ES-I3 (cell line): ENCODE measurements around the gene AGBL5.

Source experiments
- H3K36me3 ChIP-seq: 2 replicates; pipeline ENCODE4 v1.6.1; 2013; ENCODE audit warnings: mild to moderate bottlenecking, low read length, control low read depth, moderate library complexity; ENCODE audit not compliant: insufficient read depth
- H3K4me1 ChIP-seq: 2 replicates; pipeline ENCODE4 v1.6.1; 2013; ENCODE audit warnings: mild to moderate bottlenecking, control low read depth, low read length; ENCODE audit not compliant: insufficient read depth
- H3K9ac ChIP-seq: 2 replicates; pipeline ENCODE4 v1.6.1; 2013; ENCODE audit warnings: low read depth, mild to moderate bottlenecking, low read length, moderate library complexity
- H3K9me3 ChIP-seq: 2 replicates; pipeline ENCODE4 v1.6.1; 2013; ENCODE audit warnings: mild to moderate bottlenecking, low read length, moderate library complexity; ENCODE audit not compliant: control insufficient read depth, insufficient read depth

Gene AGBL5

DNA sequence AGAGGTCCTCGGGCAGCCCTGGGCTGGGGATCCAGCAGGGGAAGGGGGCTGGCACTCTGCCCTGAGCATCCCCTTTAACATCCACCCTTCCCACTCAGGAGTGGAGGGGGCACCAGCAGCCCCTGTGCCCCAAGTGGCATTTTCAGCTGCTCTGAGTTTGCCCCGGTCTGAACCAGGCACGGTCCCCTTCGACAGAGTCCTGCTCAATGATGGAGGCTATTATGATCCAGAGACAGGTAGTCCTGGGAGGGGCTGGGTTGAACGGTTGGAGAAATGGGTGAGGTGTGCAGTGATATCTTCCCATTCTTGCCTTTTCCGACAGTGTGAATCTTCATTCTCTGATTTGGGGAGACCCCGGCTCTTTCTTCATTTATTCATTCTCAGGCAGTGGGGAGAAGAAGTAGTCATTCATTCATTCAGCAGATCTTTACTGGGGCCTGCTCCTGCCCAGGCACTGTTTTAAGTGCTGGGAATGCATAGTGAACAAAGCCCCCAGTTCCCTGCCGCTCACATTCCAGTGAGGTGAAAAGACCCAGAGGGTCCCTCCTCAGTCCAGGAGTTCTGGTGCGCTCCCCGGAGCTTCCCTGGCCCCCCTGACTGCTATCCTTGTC lies 33.7 kb downstream of the AGBL5 start:
- Histone ChIP-seq H3K9me3 (no peaks in the 10 kb centered on the region), H3K36me3 (no peaks in the 10 kb centered on the region), H3K4me1 (peaks cover 4% of the 10 kb centered on the region; the same call in 1 of the 2 replicates), H3K9ac (peak overlapping the region; percentile 85)

DNA sequence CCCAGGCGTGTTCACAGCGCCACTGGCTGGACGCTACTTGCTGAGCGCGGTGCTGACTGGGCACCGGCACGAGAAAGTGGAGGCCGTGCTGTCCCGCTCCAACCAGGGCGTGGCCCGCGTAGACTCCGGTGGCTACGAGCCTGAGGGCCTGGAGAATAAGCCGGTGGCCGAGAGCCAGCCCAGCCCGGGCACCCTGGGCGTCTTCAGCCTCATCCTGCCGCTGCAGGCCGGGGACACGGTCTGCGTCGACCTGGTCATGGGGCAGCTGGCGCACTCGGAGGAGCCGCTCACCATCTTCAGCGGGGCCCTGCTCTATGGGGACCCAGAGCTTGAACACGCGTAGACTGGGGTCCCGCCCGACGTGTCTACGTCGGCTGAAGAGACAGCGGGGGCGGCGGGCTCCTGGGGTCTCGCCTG lies 34.2 kb downstream of the AGBL5 start:
- Histone ChIP-seq H3K9ac (peak overlapping the region; percentile 85), H3K36me3 (no peaks in the 10 kb centered on the region)

DNA sequence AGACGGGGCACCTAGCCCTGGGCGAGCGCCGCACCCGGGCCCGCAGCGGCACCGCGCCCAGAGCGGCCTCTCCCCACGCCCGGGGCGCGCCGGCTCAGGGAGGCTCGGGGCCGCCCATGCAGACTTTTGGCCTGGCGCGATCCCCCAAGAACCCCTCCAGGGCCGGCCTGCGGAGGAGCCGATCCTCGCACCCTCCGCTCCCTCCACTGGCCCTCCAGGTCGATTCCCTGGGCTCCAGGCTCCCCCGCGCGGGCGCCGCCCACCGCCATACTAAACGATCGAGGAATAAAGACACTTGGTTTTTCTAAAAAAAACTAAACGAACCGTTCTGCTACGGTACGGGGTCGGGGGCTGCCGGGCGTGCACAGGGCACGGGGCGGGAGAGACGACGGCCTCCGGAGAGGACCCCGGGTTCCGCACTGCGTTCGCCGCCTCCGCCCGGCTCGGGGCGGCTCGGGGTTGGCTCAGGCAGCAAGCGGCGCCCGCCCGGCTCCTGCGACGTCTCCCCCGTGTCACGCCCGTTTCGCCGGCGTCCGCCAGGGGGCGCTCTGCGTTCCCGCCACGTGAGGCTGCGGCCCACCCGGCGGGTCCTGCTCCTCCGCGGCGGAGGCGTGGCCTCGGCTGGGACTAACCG lies 34.7 kb downstream of the AGBL5 start:
- Histone ChIP-seq H3K9ac (peak overlapping the region; percentile 85), H3K4me1 (peaks cover 4% of the 10 kb centered on the region; the same call in 1 of the 2 replicates), H3K36me3 (no peaks in the 10 kb centered on the region), H3K9me3 (no peaks in the 10 kb centered on the region)

More for the DNA sequence above, 34.2 kb downstream of the AGBL5 start:
- Histone ChIP-seq H3K4me1 (peaks cover 4% of the 10 kb centered on the region; the same call in 1 of the 2 replicates), H3K9me3 (no peaks in the 10 kb centered on the region)

DNA sequence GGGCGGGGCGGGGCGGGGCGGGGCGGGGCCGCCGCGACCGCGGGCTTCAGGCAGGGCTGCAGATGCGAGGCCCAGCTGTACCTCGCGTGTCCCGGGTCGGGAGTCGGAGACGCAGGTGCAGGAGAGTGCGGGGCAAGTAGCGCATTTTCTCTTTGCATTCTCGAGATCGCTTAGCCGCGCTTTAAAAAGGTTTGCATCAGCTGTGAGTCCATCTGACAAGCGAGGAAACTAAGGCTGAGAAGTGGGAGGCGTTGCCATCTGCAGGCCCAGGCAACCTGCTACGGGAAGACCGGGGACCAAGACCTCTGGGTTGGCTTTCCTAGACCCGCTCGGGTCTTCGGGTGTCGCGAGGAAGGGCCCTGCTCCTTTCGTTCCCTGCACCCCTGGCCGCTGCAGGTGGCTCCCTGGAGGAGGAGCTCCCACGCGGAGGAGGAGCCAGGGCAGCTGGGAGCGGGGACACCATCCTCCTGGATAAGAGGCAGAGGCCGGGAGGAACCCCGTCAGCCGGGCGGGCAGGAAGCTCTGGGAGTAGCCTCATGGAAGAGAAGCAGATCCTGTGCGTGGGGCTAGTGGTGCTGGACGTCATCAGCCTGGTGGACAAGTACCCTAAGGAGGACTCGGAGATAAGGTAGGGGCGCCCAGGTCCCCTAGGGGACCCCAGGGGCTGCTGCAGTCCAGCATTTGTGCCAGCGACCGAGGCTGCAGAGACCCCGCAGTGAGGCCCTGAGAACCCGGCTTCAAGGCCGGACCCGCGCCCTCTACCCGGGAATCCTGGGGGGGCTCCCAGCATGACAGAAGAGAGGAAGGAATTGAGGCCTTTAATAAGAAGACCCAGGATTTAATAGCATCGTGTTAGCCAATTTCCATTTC lies 35.5 kb downstream of the AGBL5 start, which contains the start of gene KHK:
Gene KHK, plus strand, starts transcription at position 49 of the 870 bp plus-strand sequence. Its CDS starts 488 bp downstream, at position 537.
- Histone ChIP-seq H3K4me1 (no peaks in the 10 kb centered on the region; the same call in 1 of the 2 replicates), H3K36me3 (no peaks in the 10 kb centered on the region), H3K9ac (peak within 1 kb of the TSS; percentile 85), H3K9me3 (no peaks in the 10 kb centered on the region)

DNA sequence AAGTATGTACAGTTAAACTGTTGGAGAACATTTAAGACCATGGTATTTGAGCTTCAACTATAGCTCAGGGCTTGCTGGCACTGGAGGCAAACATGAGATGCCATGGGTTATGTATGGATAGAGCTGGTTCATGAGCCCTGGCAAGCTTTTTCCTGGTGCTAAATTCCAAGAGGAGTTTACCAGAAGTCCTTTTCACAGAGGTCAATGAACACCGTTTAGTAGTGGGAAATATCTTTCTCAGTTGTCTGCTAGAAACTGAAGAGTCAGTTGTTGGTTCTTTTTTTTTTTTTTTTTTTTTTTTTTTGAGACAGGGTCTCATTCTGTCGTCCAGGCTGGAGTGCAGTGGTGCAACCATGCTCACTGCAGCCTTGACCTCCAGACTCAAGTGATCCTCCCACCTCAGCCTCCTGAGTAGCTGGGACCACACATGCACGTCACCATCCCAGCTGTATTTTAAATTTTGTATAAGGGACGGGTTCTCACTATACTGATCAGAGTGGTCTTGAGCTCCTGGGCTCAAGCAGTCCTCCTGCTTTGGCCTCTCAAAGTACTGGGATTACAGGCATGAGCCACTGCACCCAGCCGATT lies 36.4 kb downstream of the AGBL5 start:
- Histone ChIP-seq H3K36me3 (no peaks in the 10 kb centered on the region), H3K9ac (no peak overlapping the region), H3K9me3 (no peaks in the 10 kb centered on the region), H3K4me1 (peaks cover 1% of the 10 kb centered on the region; the same call in 1 of the 2 replicates)

DNA sequence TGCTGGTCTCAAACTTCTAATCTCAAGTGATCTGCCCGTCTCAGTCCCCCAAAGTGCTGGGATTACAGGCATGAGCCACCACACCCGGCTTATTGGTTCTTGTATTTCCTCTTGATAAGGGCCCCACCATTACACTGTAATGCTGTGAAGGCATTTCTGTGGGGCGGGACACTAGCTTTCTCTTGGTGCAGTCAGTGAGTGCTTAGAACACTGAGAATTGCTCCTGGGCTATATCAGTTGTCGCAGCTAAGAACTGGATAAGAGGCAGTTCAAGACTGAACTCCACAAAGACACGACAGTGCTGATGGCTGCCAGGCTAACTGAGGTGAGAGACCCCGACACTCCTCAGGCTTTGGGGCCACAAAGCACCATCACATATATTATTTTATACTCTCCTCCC lies 37.2 kb downstream of the AGBL5 start:
- Histone ChIP-seq H3K36me3 (no peaks in the 10 kb centered on the region), H3K4me1 (peaks cover 3% of the 10 kb centered on the region; the same call in 1 of the 2 replicates), H3K9me3 (no peaks in the 10 kb centered on the region), H3K9ac (no peak overlapping the region)

DNA sequence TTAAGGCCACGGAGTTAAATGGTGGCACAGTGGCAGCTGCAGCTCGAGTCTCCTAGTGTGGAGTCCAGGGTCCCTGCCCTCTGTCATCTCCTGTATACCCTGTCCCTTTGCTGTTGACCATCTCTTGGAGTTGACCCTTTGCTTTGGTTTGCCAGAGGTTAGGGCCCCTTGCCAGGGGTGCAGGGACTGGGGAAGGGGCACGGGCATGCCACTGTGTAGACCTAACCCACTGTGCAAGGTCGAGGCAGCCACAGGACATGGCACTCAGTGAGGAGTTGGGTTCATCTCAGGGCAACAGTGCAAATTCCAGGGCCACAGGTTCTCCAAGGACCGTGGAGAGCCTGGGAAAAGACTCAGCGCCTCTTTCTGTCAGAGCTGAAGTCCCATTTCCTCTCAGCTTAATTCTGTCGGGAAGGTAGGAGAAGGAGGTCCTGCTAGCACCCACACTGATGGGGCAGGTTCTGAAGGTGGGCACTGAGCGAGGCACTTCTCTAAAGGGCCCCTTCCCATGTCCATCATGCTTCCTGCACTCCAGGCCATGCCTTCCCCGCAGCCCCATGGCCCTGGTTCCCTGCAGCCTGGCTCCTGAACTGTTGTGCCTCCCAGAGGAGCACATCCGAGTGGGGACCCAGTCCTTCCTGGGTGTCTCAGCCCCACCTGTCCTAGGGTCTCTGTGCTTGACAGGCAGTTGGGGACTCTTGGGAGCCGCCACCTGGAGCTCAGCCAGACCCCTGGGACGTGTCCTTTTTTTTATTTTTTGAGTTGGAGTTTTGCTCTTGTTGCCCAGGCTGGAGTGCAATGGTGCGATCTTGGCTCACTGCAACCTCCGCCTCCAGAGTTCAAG lies 37.9 kb downstream of the AGBL5 start:
- Histone ChIP-seq H3K9me3 (no peaks in the 10 kb centered on the region), H3K4me1 (peaks cover 3% of the 10 kb centered on the region; the same call in 1 of the 2 replicates), H3K9ac (no peak overlapping the region), H3K36me3 (no peaks in the 10 kb centered on the region)

DNA sequence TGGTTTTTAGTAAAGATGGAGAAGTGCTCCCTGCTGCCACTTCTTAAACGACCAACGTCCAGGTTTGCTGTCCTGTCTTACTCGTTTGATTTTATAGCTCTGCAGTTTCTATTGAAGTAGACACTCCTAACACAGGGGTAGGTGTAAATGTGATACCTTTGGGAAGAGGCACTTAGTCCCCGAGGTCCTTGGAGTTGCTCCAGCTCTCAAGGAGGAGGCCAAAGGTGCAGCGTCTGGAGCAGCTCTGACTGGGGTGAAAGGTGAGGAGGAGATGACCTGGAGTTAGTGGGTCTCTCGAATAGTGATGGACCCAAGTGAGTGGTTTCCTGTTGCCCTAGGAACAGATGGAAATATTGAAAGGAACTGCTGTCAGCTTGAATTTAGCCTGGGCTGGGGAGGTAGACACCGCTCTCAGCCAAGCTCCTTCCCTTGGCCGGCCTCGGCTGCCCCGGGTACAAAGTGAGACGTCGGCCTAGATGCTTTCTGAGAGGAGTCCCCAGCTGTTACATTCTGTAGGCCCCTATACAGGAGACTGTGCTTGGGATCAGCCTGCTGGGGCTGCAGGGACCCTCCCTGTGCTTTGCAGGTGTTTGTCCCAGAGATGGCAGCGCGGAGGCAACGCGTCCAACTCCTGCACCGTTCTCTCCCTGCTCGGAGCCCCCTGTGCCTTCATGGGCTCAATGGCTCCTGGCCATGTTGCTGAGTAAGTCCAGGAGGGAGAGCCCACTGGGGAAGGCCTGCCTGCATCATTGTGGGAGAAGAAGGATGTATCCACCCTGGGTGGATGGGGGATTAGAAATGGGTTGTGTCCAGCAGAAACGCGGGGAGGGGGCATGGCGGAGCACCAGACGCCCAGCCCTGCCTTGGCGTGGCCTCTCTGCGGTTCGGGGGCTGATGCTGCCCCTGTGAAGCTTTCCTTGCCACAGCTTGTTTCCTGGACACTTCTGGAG lies 40.6 kb downstream of the AGBL5 start:
- Histone ChIP-seq H3K36me3 (no peaks in the 10 kb centered on the region), H3K4me1 (peaks cover 3% of the 10 kb centered on the region; the same call in 1 of the 2 replicates), H3K9me3 (no peaks in the 10 kb centered on the region), H3K9ac (no peak overlapping the region)

DNA sequence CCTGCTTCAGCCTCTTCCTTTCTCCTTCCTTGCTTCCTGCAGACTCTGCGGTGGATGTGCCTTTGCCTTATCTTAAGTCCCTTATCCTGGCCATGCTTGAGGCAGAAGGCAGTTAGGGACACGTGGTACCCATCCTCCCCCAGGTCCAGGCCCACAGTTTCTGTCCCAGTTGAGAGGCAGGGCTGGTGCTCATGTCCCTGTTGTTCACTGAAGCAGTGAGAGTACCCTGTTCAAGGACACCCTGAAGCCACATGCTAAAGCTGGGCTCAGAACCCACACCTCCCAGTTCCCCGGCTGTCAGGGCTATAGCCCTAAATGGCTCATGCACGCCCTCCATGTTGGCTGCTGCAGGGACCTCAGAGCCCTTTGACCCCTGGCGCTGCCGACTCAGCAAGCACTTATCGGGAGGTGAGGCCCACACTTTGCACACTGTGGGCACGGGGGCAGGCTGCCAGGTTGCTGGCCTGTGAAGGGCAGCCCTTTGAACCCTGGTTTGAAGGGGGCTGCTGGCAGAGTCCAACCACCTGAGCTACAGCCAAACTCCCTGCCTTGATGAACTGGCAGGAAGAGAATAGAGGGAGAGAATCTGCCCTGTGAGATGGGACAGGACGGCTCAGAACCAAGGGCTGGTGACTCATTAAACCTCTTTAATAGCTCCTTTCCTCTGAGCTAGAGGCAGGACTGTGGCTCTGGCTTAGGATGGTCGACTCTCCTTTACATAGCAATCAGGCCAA lies 41.4 kb downstream of the AGBL5 start:
- Histone ChIP-seq H3K36me3 (no peaks in the 10 kb centered on the region), H3K9ac (no peak overlapping the region), H3K9me3 (no peaks in the 10 kb centered on the region), H3K4me1 (peaks cover 3% of the 10 kb centered on the region; the same call in 1 of the 2 replicates)

DNA sequence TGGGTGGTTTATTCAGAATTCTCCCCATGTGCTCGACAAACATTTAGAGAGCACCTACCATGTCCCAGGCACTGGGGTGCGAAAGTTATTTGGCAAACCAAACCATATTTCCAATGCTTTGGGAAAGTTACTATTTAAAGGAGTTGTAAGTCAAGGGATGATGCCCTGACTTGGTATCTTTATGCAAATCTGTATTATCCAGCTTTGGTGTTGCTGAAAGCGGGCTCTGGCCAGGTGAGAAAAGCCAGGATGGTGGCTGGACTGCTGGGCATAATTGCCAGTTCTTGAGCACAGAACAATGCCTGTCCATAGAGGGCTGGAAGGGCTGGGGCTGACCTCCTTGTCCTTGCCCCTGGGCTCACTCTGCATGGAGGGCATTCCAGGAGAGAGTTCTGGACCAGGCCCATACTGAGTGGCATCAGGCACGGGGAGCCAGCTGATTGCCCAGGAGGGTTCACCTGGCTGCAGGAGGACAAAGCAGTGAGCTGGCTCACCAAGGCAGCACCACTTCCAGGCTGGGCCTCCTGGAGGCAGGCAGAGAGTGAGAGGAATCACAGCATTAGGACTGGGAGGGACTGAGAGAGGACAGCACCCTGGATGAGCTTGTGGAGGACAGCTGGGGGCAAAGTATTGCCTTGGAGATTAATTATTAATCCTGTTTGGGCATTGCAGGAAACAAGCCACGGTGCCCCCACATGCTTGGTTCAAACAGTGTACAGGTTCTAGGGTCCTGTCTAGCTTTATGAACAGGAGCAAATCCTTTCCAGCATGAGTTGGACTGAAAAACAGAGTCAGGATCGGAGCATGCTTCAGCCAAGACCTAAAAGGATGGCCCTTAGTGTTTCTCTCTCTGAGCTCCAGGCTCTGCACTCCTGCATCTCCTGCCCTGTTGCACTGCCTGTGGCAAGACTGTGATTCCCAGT lies 42.2 kb downstream of the AGBL5 start:
- peaks cover 3% of the 10 kb centered on the region; the same call in 1 of the 2 replicates for H3K4me1 ChIP-seq
- no peak overlapping the region for H3K9ac ChIP-seq
- no peaks in the 10 kb centered on the region for H3K9me3 ChIP-seq
- H3K36me3 ChIP-seq, result no peaks in the 10 kb centered on the region

DNA sequence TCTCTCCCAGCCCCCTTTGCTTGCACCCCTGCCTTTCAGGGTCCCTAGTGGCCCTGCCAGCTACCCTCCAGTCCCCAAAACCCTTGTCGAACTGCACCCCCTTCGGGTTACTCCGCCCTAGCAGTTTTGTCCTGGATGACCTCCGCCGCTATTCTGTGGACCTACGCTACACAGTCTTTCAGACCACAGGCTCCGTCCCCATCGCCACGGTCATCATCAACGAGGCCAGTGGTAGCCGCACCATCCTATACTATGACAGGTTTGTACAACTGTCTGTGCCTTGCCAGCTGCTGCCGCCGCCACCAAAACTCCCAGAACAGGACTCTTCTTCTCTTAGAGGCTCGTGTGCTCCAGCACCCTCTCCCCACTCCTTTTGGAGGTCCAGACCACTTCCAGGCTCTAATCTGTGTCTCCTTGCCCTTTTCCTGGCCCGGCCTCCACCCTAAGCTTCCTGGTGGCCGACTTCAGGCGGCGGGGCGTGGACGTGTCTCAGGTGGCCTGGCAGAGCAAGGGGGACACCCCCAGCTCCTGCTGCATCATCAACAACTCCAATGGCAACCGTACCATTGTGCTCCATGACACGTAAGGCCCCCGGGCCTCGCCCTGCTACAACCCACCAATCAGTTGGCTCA lies 43.0 kb downstream of the AGBL5 start:
- Histone ChIP-seq H3K9ac (no peak overlapping the region), H3K4me1 (peaks cover 3% of the 10 kb centered on the region; the same call in 1 of the 2 replicates), H3K9me3 (no peaks in the 10 kb centered on the region), H3K36me3 (no peaks in the 10 kb centered on the region)
